PC-3 (cell line): Measurements from ENCODE around the gene ZFP64. TPM values are rescaled to one million over a fixed set of nuclear protein-coding genes. Genes with fewer than 3 reads are reported as not detected.

Experiments
- ATAC-seq: fragments of 200-7000 bp; cut with Tn5 transposase; 2 replicates; pipeline ENCODE4 v1.9.1; 2020; ENCODE audit warnings: mild to moderate bottlenecking, moderate library complexity
- BruUV-seq: library from RNA; stranded (reverse); fragments of 400-500 nt; replicated peaks from 2 replicates; lab custom pipeline; 2021; lab: Mats Ljungman, UMichigan
- CTCF ChIA-PET: fragments of 300-600 bp; sonication (Branson Sonifier 250); formaldehyde crosslinking; loops from one replicate; lab custom pipeline; 2022; ENCODE audit warnings: antibody characterized with exemption; lab: Charles Lee
- POLR2A ChIA-PET: fragments of 300-600 bp; sonication (Branson Sonifier 250); formaldehyde crosslinking; loops from one replicate; lab custom pipeline; 2022; ENCODE audit warnings: antibody characterized with exemption; ENCODE audit not compliant: unreplicated experiment; lab: Charles Lee
- DNase-seq: peaks from one replicate; pipeline ENCODE4 v3.0.0-alpha.2; 2015
- H2AFZ ChIP-seq: fragments of 300-600 bp; sonication (generic); 2 replicates; pipeline ENCODE4 v1.6.0; 2016; ENCODE audit warnings: antibody characterized with exemption, low read length
- H3F3A ChIP-seq: fragments of 300-600 bp; sonication (generic); one replicate; pipeline ENCODE4 v1.6.0; 2017; ENCODE audit warnings: antibody characterized with exemption, low read length, control low read depth, mild to moderate bottlenecking; ENCODE audit not compliant: unreplicated experiment
- H3K27ac ChIP-seq: fragments of 300-600 bp; sonication (generic); 2 replicates; pipeline ENCODE4 v1.5.1; 2016; ENCODE audit warnings: mild to moderate bottlenecking, low read length
- H3K27me3 ChIP-seq: fragments of 300-600 bp; sonication (generic); 2 replicates; pipeline ENCODE4 v1.6.1; 2016; ENCODE audit warnings: low read length, mixed read lengths
- H3K36me3 ChIP-seq: fragments of 300-600 bp; sonication (generic); 2 replicates; pipeline ENCODE4 v1.6.1; 2016; ENCODE audit warnings: low read depth, mixed run types, low read length, mixed read lengths
- H3K4me1 ChIP-seq: fragments of 300-600 bp; sonication (generic); 2 replicates; pipeline ENCODE4 v1.5.1; 2016; ENCODE audit warnings: low read length; ENCODE audit not compliant: insufficient read depth
- H3K4me2 ChIP-seq: fragments of 300-600 bp; sonication (generic); 2 replicates; pipeline ENCODE4 v1.6.0; 2016; ENCODE audit warnings: low read length
- H3K4me3 ChIP-seq: fragments of 300-600 bp; sonication (generic); 2 replicates; pipeline ENCODE4 v1.5.1; 2016; ENCODE audit warnings: mild to moderate bottlenecking, low read length, mixed read lengths
- H3K79me2 ChIP-seq: fragments of 300-600 bp; sonication (generic); 2 replicates; pipeline ENCODE4 v1.6.1; 2017; ENCODE audit warnings: low read length, mixed read lengths
- H3K9ac ChIP-seq: fragments of 300-600 bp; sonication (generic); 2 replicates; pipeline ENCODE4 v1.6.0; 2016; ENCODE audit warnings: mild to moderate bottlenecking, low read length
- H3K9me2 ChIP-seq: fragments of 300-600 bp; sonication (generic); replicated peaks from 2 replicates; pipeline ENCODE4 v1.6.1; 2016; ENCODE audit warnings: mixed run types, low read length, mixed read lengths
- H3K9me3 ChIP-seq: fragments of 300-600 bp; sonication (generic); 2 replicates; pipeline ENCODE4 v1.6.1; 2016; ENCODE audit warnings: low read length, mixed read lengths
- H4K20me1 ChIP-seq: fragments of 300-600 bp; sonication (generic); 2 replicates; pipeline ENCODE4 v1.6.1; 2016; ENCODE audit warnings: low read length, mixed read lengths
- EZH2 ChIP-seq: fragments of 300-600 bp; sonication (generic); IDR thresholded peaks from one replicate; pipeline ENCODE4 v1.6.1; 2017; ENCODE audit warnings: antibody characterized with exemption, mild to moderate bottlenecking, low read length; ENCODE audit not compliant: unreplicated experiment
- EZH2phosphoT487 ChIP-seq: fragments of 300-600 bp; sonication (generic); IDR thresholded peaks from 2 replicates; pipeline ENCODE4 v1.6.1; 2018; ENCODE audit warnings: mild to moderate bottlenecking, antibody characterized with exemption, low read length, borderline replicate concordance
- intact Hi-C: fragments of 100-400 bp; cut with micrococcal nuclease; formaldehyde crosslinking; loops from 2 replicates; pipeline ENCODE4 v1.9.0; 2023
- total RNA-seq: library from RNA; depleted of rRNA; stranded (reverse); fragments of >200 nt; gene quantifications from 2 replicates; pipeline ENCODE4 v1.2.3, GENCODE V29; 2014
- TF ChIP-seq, protein P1 (sequence below): fragments of 300-600 bp; sonication (generic); conservative IDR thresholded peaks from 2 replicates; pipeline ENCODE4 v1.5.1; 2017; ENCODE audit warnings: antibody characterized with exemption, low read depth, mild to moderate bottlenecking, low read length

The ZFP64 gene
- total RNA-seq, 1 experiment from 2014 or later = 16.6 TPM

- no peaks in the 10 kb centered on the region for H4K20me1 ChIP-seq
- no peaks in the 10 kb centered on the region for H3K9me2 ChIP-seq
- H3K79me2 ChIP-seq = no peaks in the 10 kb centered on the region
- no peaks in the 10 kb centered on the region for H3K36me3 ChIP-seq
- no peak overlapping the region for H3K4me3 ChIP-seq
- DNase-seq (no peak), ATAC-seq (no peak)
- TF ChIP-seq EZH2phosphoT487 (no peak), EZH2 (no peak)
- TF ChIP-seq, protein P1, sequence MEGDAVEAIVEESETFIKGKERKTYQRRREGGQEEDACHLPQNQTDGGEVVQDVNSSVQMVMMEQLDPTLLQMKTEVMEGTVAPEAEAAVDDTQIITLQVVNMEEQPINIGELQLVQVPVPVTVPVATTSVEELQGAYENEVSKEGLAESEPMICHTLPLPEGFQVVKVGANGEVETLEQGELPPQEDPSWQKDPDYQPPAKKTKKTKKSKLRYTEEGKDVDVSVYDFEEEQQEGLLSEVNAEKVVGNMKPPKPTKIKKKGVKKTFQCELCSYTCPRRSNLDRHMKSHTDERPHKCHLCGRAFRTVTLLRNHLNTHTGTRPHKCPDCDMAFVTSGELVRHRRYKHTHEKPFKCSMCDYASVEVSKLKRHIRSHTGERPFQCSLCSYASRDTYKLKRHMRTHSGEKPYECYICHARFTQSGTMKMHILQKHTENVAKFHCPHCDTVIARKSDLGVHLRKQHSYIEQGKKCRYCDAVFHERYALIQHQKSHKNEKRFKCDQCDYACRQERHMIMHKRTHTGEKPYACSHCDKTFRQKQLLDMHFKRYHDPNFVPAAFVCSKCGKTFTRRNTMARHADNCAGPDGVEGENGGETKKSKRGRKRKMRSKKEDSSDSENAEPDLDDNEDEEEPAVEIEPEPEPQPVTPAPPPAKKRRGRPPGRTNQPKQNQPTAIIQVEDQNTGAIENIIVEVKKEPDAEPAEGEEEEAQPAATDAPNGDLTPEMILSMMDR = no peak
- intact Hi-C loops = no loop called here
- ChIA-PET CTCF (no interaction called here), POLR2A (no interaction called here)
- H3F3A ChIP-seq = no peaks in the 10 kb centered on the region
- no peak overlapping the region for H2AFZ ChIP-seq
- H3K9me3 ChIP-seq = no peaks in the 10 kb centered on the region
- no peaks in the 10 kb centered on the region for H3K4me1 ChIP-seq
- H3K27ac ChIP-seq = no peak overlapping the region
- BruUV-seq = no TSS peak
- H3K27me3 ChIP-seq = no peaks in the 10 kb centered on the region
- no peak overlapping the region for H3K9ac ChIP-seq
- no peak overlapping the region for H3K4me2 ChIP-seq
These were observed 9.8 kb upstream of the ZFP64 start for GRCh38 chr20:52201395-52201794.

DNA sequence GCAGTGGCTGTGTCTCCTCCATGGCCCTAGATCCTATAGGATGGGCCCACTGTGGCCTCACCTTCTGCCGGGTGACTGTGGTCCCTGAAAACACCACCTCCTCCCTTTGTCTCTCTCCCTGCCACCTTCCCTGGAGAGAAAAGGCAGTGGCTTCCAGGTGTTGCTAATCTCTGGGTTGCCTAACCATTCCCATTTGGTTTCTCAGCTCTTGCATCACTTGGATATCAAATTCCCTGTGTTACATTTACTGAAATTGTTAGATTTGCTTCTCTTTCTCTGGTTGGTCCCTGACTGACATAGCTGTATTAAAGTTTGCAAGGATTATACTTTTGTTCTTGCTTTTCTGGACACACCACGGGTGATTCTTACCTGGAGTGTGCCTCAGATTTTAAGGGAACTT lies 9.3 kb upstream of the ZFP64 start:
- no peaks in the 10 kb centered on the region for H4K20me1 ChIP-seq
- H3K9me3 ChIP-seq = no peaks in the 10 kb centered on the region
- H3K9ac ChIP-seq = no peak overlapping the region
- no peak overlapping the region for H2AFZ ChIP-seq
- CTCF ChIA-PET = no interaction called here
- H3K4me1 ChIP-seq = no peaks in the 10 kb centered on the region
- DNase-seq = no peak
- no peaks in the 10 kb centered on the region for H3K79me2 ChIP-seq
- H3K4me3 ChIP-seq = no peak overlapping the region
- POLR2A ChIA-PET = no interaction called here
- H3F3A ChIP-seq = no peaks in the 10 kb centered on the region
- H3K4me2 ChIP-seq = no peak overlapping the region
- no TSS peak for BruUV-seq
- no peaks in the 10 kb centered on the region for H3K9me2 ChIP-seq
- TF ChIP-seq, protein P1 = no peak
- no peak for TF ChIP-seq EZH2phosphoT487
- TF ChIP-seq EZH2 = no peak
- H3K27ac ChIP-seq = no peak overlapping the region
- ATAC-seq = no peak
- H3K27me3 ChIP-seq = no peaks in the 10 kb centered on the region
- intact Hi-C loops = no loop called here
- no peaks in the 10 kb centered on the region for H3K36me3 ChIP-seq

GRCh38 chr20:52196845-52197244 lies 5.3 kb upstream of the ZFP64 start:
- no peak for ATAC-seq
- H3K4me3 ChIP-seq = no peak overlapping the region
- H3K9me2 ChIP-seq = no peaks in the 10 kb centered on the region
- H3K4me1 ChIP-seq = 0 out of 2 replicates have a peak, but pooled peaks cover 5% of the 10 kb centered on the region
- BruUV-seq = no TSS peak
- H3K27me3 ChIP-seq = no peaks in the 10 kb centered on the region
- POLR2A ChIA-PET = no interaction called here
- no peaks in the 10 kb centered on the region for H3K9me3 ChIP-seq
- H4K20me1 ChIP-seq = no peaks in the 10 kb centered on the region
- no peak overlapping the region for H3K9ac ChIP-seq
- H2AFZ ChIP-seq = no peak overlapping the region
- H3K4me2 ChIP-seq = no peak overlapping the region
- CTCF ChIA-PET = no interaction called here
- intact Hi-C loops = no loop called here
- TF ChIP-seq, protein P1 = no peak
- TF ChIP-seq EZH2 = no peak
- no peak for TF ChIP-seq EZH2phosphoT487
- no peak for DNase-seq
- H3K36me3 ChIP-seq = no peaks in the 10 kb centered on the region
- H3F3A ChIP-seq = no peaks in the 10 kb centered on the region
- no peaks in the 10 kb centered on the region for H3K79me2 ChIP-seq
- H3K27ac ChIP-seq = no peak overlapping the region
